Liver (tissue), 9 donors: ENCODE data around the gene CHRDL1. TPM values are rescaled to one million over a fixed set of nuclear protein-coding genes. Genes with fewer than 3 reads are reported as not detected.

Source experiments
- DNase-seq: peaks from one replicate; pipeline ENCODE4 v3.0.0-alpha.2; 2017; ENCODE audit warnings: low spot score
- H3K27ac ChIP-seq, 2 donors: one replicate each; pipeline ENCODE4 v1.7.0; 2013; ENCODE audit warnings: inconsistent platforms in 2 of 2, low read length in 2 of 2, control low read depth in 1 of 2, low read depth in 1 of 2, mild to moderate bottlenecking in 1 of 2
- H3K27me3 ChIP-seq, 4 donors: one replicate each; pipeline versions ENCODE4 v1.6.1 to v1.7.0; 2013; ENCODE audit warnings: low read length in 3 of 4, inconsistent platforms in 1 of 4, mild to moderate bottlenecking in 1 of 4, moderate library complexity in 1 of 4; ENCODE audit not compliant: control insufficient read depth in 4 of 4, insufficient read depth in 4 of 4
- H3K36me3 ChIP-seq, 4 donors: one replicate each; pipeline versions ENCODE4 v1.6.1 to v1.7.0; 2013; ENCODE audit warnings: low read length in 3 of 4, mild to moderate bottlenecking in 3 of 4, low read depth in 1 of 4, moderate library complexity in 1 of 4; ENCODE audit not compliant: control insufficient read depth in 4 of 4, insufficient read depth in 3 of 4
- H3K4me1 ChIP-seq, 4 donors: one replicate each; pipeline versions ENCODE4 v1.6.1 to v1.7.0; 2013; ENCODE audit warnings: low read length in 3 of 4, mild to moderate bottlenecking in 3 of 4, moderate library complexity in 1 of 4; ENCODE audit not compliant: control insufficient read depth in 4 of 4, insufficient read depth in 4 of 4
- H3K4me3 ChIP-seq, 3 donors: one replicate each; pipeline versions ENCODE4 v1.6.1 to v1.7.0; 2013; ENCODE audit warnings: low read length in 3 of 3, control low read depth in 1 of 3, low read depth in 1 of 3, mild to moderate bottlenecking in 1 of 3
- H3K9ac ChIP-seq, 2 donors: one replicate each; pipeline ENCODE4 v1.7.0; 2013; ENCODE audit warnings: low read length in 2 of 2, mild to moderate bottlenecking in 2 of 2, moderate library complexity in 2 of 2, control low read depth in 1 of 2, low read depth in 1 of 2
- H3K9me3 ChIP-seq, 4 donors: one replicate each; pipeline versions ENCODE4 v1.6.1 to v1.7.0; 2013; ENCODE audit warnings: low read length in 3 of 4; ENCODE audit not compliant: control insufficient read depth in 4 of 4
- EGR1 ChIP-seq, 2 donors: IDR thresholded peaks; 2 replicates each; pipeline ENCODE4 v1.6.1; 2016 to 2018; ENCODE audit warnings: antibody characterized with exemption in 2 of 2, low read depth in 2 of 2
- FOXA1 ChIP-seq: IDR thresholded peaks from 2 replicates; pipeline ENCODE4 v1.6.1; 2016; ENCODE audit warnings: antibody characterized with exemption
- FOXA2 ChIP-seq: IDR thresholded peaks from 2 replicates; pipeline ENCODE4 v1.6.1; 2016; ENCODE audit warnings: antibody characterized with exemption
- GABPA ChIP-seq, 2 donors: IDR thresholded peaks in 1 of 2; conservative IDR thresholded peaks in 1 of 2; 2 replicates each; pipeline ENCODE4 v1.6.1; 2016; ENCODE audit warnings: antibody characterized with exemption in 2 of 2, mild to moderate bottlenecking in 1 of 2, moderate library complexity in 1 of 2
- HNF4A ChIP-seq, 2 donors: conservative IDR thresholded peaks; 2 replicates each; pipeline ENCODE4 v1.6.1; 2016; ENCODE audit warnings: antibody characterized with exemption in 2 of 2, mild to moderate bottlenecking in 2 of 2
- HNF4G ChIP-seq: IDR thresholded peaks from 2 replicates; pipeline ENCODE4 v1.6.1; 2016; ENCODE audit warnings: antibody characterized with exemption
- JUND ChIP-seq, 2 donors: IDR thresholded peaks; 2 replicates each; pipeline ENCODE4 v1.6.1; 2016; ENCODE audit warnings: antibody characterized with exemption in 2 of 2
- NR2F2 ChIP-seq: IDR thresholded peaks from 2 replicates; pipeline ENCODE4 v1.6.1; 2016; ENCODE audit warnings: antibody characterized with exemption
- RAD21 ChIP-seq, 2 donors: IDR thresholded peaks; 2 replicates each; pipeline ENCODE4 v1.6.1; 2016; ENCODE audit warnings: antibody characterized with exemption in 2 of 2, mild to moderate bottlenecking in 2 of 2
- RXRA ChIP-seq, 2 donors: IDR thresholded peaks; 2 replicates each; pipeline ENCODE4 v1.6.1; 2017 to 2018; ENCODE audit warnings: antibody characterized with exemption in 2 of 2, mild to moderate bottlenecking in 1 of 2
- SP1 ChIP-seq: IDR thresholded peaks from 2 replicates; pipeline ENCODE4 v1.6.1; 2018; ENCODE audit warnings: antibody characterized with exemption, mild to moderate bottlenecking
- TAF1 ChIP-seq: conservative IDR thresholded peaks from 2 replicates; pipeline ENCODE4 v1.6.1; 2016; ENCODE audit warnings: antibody characterized with exemption, mild to moderate bottlenecking
- YY1 ChIP-seq: IDR thresholded peaks from 2 replicates; pipeline ENCODE4 v1.6.1; 2016; ENCODE audit warnings: antibody characterized with exemption, mild to moderate bottlenecking
- WGBS: extraction: QIAGEN DNeasy Blood & Tissue Kit; methylation state at CpG from one replicate; pipeline ENCODE4 v1.1.7; 2013; 5-methylcytosine and 5-hydroxymethylcytosine counted together
- polyA plus RNA-seq, 2 donors: library from polyadenylated mRNA; stranded (reverse) in 1 of 2; unstranded in 1 of 2; fragments of 200-250 nt in 1 of 2; fragments of >200 nt in 1 of 2; fragmentation: Nextera tagmentation in 1 of 2; extraction: Ambion mirVana in 1 of 2; gene quantifications; one replicate each; pipeline versions ENCODE4 v1.2.1 to v1.2.3, GENCODE V29; 2013 to 2015
- total RNA-seq, 2 donors: library from RNA; depleted of rRNA; stranded (reverse); fragments of >200 nt; gene quantifications; one replicate each; pipeline ENCODE4 v1.2.3, GENCODE V29; 2014
- TF ChIP-seq, protein P1 (sequence below): fragments of 150-350 bp; IDR thresholded peaks from 2 replicates; pipeline ENCODE4 v1.5.1; 2017; ENCODE audit warnings: improper control_type of control experiment, low read depth, low read length; ENCODE audit not compliant: missing input control
- TF ChIP-seq, protein P2 (sequence below): IDR thresholded peaks from 2 replicates; pipeline ENCODE4 v1.6.1; 2016; ENCODE audit warnings: antibody characterized with exemption
- TF ChIP-seq, protein P3 (sequence below): IDR thresholded peaks from 2 replicates; pipeline ENCODE4 v1.6.1; 2016; ENCODE audit warnings: antibody characterized with exemption
- TF ChIP-seq, protein P4 (sequence below): IDR thresholded peaks from 2 replicates; pipeline ENCODE4 v1.6.1; 2016; ENCODE audit warnings: antibody characterized with exemption
- TF ChIP-seq, protein P5 (sequence below): IDR thresholded peaks from 2 replicates; pipeline ENCODE4 v1.6.1; 2016; ENCODE audit warnings: antibody characterized with exemption, mild to moderate bottlenecking
- donor health status: healthy.
- donor health status: healthy.
- donor health status: healthy.
- donor health status: healthy.
- donor health status: healthy.

The CHRDL1 gene
- total and polyA plus RNA-seq, 4 donors = 0.17 to 2.1 (median 0.67) TPM

DNA sequence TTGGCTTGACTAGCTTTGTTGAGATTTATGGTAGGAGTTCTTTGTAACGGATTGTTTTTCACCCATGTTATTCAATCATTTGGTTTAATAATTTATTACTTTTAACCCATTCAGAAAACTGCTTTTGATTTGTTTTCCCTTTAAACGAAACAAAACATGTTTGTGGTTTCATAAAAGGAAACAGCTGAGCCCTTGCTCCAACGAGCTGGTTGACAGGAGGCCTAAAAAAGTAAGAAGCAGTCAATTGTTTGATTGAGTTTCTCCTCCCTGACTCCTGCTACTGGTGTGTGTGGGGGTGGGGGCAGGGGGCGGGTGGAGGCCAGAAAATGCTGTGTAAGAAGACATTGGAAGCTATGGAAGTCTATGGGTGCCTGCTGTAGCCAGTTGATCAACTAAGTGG is 102.8 kb downstream of the CHRDL1 start:
- Histone ChIP-seq H3K27me3 (no peaks in the 10 kb centered on the region), H3K9ac (no peak overlapping the region), H3K36me3 (no peaks in the 10 kb centered on the region), H3K4me1 (no peaks in the 10 kb centered on the region), H3K9me3 (no peaks in the 10 kb centered on the region), H3K27ac (no peak overlapping the region), H3K4me3 (no peak overlapping the region)
- DNase-seq = no peak
- TF ChIP-seq FOXA1 = no peak
- TF ChIP-seq, protein P1, sequence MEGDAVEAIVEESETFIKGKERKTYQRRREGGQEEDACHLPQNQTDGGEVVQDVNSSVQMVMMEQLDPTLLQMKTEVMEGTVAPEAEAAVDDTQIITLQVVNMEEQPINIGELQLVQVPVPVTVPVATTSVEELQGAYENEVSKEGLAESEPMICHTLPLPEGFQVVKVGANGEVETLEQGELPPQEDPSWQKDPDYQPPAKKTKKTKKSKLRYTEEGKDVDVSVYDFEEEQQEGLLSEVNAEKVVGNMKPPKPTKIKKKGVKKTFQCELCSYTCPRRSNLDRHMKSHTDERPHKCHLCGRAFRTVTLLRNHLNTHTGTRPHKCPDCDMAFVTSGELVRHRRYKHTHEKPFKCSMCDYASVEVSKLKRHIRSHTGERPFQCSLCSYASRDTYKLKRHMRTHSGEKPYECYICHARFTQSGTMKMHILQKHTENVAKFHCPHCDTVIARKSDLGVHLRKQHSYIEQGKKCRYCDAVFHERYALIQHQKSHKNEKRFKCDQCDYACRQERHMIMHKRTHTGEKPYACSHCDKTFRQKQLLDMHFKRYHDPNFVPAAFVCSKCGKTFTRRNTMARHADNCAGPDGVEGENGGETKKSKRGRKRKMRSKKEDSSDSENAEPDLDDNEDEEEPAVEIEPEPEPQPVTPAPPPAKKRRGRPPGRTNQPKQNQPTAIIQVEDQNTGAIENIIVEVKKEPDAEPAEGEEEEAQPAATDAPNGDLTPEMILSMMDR = no peak
- TF ChIP-seq, protein P2, sequence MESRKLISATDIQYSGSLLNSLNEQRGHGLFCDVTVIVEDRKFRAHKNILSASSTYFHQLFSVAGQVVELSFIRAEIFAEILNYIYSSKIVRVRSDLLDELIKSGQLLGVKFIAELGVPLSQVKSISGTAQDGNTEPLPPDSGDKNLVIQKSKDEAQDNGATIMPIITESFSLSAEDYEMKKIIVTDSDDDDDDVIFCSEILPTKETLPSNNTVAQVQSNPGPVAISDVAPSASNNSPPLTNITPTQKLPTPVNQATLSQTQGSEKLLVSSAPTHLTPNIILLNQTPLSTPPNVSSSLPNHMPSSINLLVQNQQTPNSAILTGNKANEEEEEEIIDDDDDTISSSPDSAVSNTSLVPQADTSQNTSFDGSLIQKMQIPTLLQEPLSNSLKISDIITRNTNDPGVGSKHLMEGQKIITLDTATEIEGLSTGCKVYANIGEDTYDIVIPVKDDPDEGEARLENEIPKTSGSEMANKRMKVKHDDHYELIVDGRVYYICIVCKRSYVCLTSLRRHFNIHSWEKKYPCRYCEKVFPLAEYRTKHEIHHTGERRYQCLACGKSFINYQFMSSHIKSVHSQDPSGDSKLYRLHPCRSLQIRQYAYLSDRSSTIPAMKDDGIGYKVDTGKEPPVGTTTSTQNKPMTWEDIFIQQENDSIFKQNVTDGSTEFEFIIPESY = no peak
- TF ChIP-seq, protein P3, sequence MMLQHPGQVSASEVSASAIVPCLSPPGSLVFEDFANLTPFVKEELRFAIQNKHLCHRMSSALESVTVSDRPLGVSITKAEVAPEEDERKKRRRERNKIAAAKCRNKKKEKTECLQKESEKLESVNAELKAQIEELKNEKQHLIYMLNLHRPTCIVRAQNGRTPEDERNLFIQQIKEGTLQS = no peak
- TF ChIP-seq SP1 = no peak
- TF ChIP-seq TAF1 = no peak
- TF ChIP-seq NR2F2 = no peak
- TF ChIP-seq EGR1 (IDR thresholded peaks at IDR 0.05; ENCODE audit: low read depth in 2 of 2) = no peak
- no peak for TF ChIP-seq JUND (IDR thresholded peaks at IDR 0.05)
- no peak for TF ChIP-seq GABPA (IDR thresholded peaks at IDR 0.05 in 1 of 2, conservative IDR thresholded peaks at IDR 0.05 in 1 of 2)
- TF ChIP-seq, protein P4, sequence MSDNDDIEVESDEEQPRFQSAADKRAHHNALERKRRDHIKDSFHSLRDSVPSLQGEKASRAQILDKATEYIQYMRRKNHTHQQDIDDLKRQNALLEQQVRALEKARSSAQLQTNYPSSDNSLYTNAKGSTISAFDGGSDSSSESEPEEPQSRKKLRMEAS = no peak
- TF ChIP-seq RAD21 (IDR thresholded peaks at IDR 0.05) = no peak
- no peak for TF ChIP-seq FOXA2
- no peak for TF ChIP-seq HNF4G
- TF ChIP-seq RXRA (IDR thresholded peaks at IDR 0.05) = no peak
- TF ChIP-seq, protein P5, sequence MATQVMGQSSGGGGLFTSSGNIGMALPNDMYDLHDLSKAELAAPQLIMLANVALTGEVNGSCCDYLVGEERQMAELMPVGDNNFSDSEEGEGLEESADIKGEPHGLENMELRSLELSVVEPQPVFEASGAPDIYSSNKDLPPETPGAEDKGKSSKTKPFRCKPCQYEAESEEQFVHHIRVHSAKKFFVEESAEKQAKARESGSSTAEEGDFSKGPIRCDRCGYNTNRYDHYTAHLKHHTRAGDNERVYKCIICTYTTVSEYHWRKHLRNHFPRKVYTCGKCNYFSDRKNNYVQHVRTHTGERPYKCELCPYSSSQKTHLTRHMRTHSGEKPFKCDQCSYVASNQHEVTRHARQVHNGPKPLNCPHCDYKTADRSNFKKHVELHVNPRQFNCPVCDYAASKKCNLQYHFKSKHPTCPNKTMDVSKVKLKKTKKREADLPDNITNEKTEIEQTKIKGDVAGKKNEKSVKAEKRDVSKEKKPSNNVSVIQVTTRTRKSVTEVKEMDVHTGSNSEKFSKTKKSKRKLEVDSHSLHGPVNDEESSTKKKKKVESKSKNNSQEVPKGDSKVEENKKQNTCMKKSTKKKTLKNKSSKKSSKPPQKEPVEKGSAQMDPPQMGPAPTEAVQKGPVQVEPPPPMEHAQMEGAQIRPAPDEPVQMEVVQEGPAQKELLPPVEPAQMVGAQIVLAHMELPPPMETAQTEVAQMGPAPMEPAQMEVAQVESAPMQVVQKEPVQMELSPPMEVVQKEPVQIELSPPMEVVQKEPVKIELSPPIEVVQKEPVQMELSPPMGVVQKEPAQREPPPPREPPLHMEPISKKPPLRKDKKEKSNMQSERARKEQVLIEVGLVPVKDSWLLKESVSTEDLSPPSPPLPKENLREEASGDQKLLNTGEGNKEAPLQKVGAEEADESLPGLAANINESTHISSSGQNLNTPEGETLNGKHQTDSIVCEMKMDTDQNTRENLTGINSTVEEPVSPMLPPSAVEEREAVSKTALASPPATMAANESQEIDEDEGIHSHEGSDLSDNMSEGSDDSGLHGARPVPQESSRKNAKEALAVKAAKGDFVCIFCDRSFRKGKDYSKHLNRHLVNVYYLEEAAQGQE = no peak
- TF ChIP-seq YY1 = no peak
- no peak for TF ChIP-seq HNF4A (conservative IDR thresholded peaks at IDR 0.05)
- 62% methylated on average over 4 of the region's 4 CpGs for WGBS
